OCI-LY7 (cell line): ENCODE measurements around the gene FBXL17.

Source experiments
- CTCF ChIP-seq: fragments of 200-600 bp; sonication (generic); conservative IDR thresholded peaks from 2 replicates; pipeline ENCODE4 v1.5.1; 2014; ENCODE audit warnings: mild to moderate bottlenecking, antibody characterized with exemption, low read length, moderate library complexity, mixed read lengths
- EZH2phosphoT487 ChIP-seq: fragments of 200-600 bp; sonication (generic); IDR thresholded peaks from 2 replicates; pipeline ENCODE4 v1.6.1; 2018; ENCODE audit warnings: low read depth, borderline replicate concordance, mild to moderate bottlenecking, mixed run types, antibody characterized with exemption, low read length, moderate library complexity, mixed read lengths

DNA sequence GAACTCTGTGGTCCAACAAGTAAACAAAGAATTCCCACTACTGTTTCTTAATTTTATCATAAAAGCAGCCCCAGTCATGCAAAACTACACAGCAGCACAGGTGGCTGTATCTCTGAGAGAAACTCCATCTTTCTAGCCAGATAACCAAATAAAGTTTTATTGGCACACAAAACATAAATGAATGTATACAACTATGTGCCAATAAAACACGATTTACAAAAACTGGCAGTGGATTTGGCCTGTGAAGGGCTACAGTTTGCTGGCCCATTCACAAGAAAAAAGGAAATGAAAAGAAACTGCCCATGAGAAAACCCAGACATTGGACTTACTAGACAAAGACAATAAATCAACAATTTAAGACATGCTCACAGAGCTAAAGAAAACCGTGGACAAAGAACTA lies 10.6 kb downstream of the FBXL17 start:
- TF ChIP-seq CTCF (no peak), EZH2phosphoT487 (no peak)
